ENCODE measurements around the gene FCGR3A. TPM values are rescaled to one million over a fixed set of nuclear protein-coding genes. Genes with fewer than 3 reads are reported as not detected.

Gene FCGR3A
- not detected in 2 replicates for total RNA-seq

DNA sequence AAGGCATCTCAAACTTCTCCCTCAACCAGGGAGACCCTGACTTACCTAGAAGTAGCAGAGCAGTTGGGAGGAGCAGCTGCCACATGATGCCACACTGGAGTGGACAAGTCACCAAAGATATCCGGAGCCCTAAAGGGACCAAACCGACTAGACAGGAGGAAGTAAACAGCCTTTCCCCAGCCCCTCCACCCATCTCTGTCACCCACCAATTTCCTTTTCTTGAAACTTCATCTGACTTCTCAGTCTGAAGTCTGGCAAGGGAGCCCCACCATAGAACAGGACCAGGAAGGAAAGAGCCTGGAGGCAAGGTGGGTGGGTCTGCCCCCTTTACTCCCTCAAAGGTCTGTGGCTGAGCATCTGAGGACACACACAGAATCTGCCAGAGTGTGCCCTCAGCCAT lies at the start of gene FCGR3A:
TSS of gene FCGR3A (minus strand) at position 167 of the 400 bp plus-strand sequence. CDS start at position 85, 82 bp downstream.

DNA sequence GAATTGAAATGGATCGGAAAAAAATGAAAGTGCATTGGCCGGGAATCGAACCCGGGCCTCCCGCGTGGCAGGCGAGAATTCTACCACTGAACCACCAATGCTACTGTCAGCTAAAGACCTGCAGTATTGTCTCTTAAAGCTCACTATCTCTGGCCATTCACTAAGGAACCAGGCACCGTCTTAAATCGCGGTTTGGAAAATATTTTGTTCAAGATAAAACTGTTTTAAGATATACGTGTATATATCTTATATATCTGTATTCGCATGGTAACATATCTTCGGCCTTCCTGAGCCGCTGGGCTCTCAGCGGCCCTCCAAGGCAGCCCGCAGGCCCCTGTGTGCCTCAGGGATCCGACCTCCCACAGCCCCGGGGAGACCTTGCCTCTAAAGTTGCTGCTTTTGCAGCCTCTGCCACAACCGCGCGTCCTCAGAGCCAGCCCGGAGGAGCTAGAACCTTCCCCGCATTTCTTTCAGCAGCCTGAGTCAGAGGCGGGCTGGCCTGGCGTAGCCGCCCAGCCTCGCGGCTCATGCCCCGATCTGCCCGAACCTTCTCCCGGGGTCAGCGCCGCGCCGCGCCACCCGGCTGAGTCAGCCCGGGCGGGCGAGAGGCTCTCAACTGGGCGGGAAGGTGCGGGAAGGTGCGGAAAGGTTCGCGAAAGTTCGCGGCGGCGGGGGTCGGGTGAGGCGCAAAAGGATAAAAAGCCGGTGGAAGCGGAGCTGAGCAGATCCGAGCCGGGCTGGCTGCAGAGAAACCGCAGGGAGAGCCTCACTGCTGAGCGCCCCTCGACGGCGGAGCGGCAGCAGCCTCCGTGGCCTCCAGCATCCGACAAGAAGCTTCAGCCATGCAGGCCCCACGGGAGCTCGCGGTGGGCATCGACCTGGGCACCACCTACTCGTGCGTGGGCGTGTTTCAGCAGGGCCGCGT lies 25.5 kb downstream of the FCGR3A start, which contains the start of gene HSPA6:
TSS of gene HSPA6 (plus strand) at position 724 of the 925 bp plus-strand sequence. CDS start at position 843, 119 bp downstream.

Other genes with a start within 250 kb of the FCGR3A start
- 0.88 and 0.89 TPM in 2 replicates for gene MPZ, start 239.8 kb downstream of the FCGR3A start, total RNA-seq
- gene SDHC, start 235.4 kb downstream of the FCGR3A start, total RNA-seq: 32.7 and 38.2 TPM in 2 replicates
- gene CFAP126, start 181.9 kb downstream of the FCGR3A start, total RNA-seq: not detected in 2 replicates
- gene FCGR2A, start 44.4 kb downstream of the FCGR3A start, total RNA-seq: 0.14 TPM in 1 of 2 replicates, not detected in the other
- 0.30 and 1.1 TPM in 2 replicates for gene HSPA6, start 25.3 kb downstream of the FCGR3A start, total RNA-seq
- not detected in 2 replicates for gene FCGR3B, start 81.4 kb upstream of the FCGR3A start, total RNA-seq
- gene FCGR2B, start 113.3 kb upstream of the FCGR3A start, total RNA-seq: not detected in 2 replicates
- 0.59 and 0.83 TPM in 2 replicates for gene FCRLA, start 157.4 kb upstream of the FCGR3A start, total RNA-seq
- gene FCRLB, start 171.7 kb upstream of the FCGR3A start, total RNA-seq: 0.89 and 3.7 TPM in 2 replicates
- gene DUSP12, start 200.0 kb upstream of the FCGR3A start, total RNA-seq: 33.6 and 37.0 TPM in 2 replicates
- 27.6 and 29.9 TPM in 2 replicates for gene ATF6, start 216.5 kb upstream of the FCGR3A start, total RNA-seq